ENCODE results near the gene RIN2.
"Not testable (repeated sequence)": the region's sequence is repeated elsewhere in the genome, so short reads cannot be mapped to it uniquely, and the experiment has no call there.

RIN2 gene

GRCh38 chr20:19794941-19795340 is 36.9 kb downstream of the RIN2 start:
- H3K9me3 ChIP-seq (ENCODE audit: control insufficient read depth, low read depth, low read length): no peaks in the 10 kb centered on the region
- H3K4me1 ChIP-seq (ENCODE audit: control insufficient read depth, low read depth, low read length): no peaks in the 10 kb centered on the region
- no peak overlapping the region for H3K27ac ChIP-seq (ENCODE audit: low read length)
- H3K27me3 ChIP-seq (ENCODE audit: control insufficient read depth, insufficient read depth, low read length): no peaks in the 10 kb centered on the region
- no peaks in the 10 kb centered on the region for H3K36me3 ChIP-seq (ENCODE audit: control insufficient read depth, low read depth, low read length)
- no peak overlapping the region for H3K4me3 ChIP-seq (ENCODE audit: low read length)
- H3K9ac ChIP-seq (ENCODE audit: low read length): no peak overlapping the region

DNA sequence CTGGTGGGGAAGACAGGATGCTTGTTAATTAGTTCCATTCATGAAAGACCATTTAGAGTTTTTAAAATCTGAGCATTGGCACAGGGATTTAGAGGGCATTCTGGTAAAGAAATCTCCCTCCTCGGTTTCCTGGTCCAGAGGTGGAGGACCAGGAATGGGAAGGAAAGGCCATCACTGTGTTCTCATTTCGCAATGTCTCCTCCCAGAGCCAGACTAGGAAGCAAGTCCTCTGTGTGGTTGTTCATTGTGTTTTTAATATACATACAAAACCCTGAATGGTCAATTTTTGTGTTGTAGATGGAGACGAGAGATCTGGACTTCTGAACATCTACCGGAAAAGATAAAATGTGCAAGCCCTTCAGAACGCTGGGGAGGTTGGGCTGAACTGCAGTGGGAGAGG is 41.3 kb downstream of the RIN2 start:
- no peaks in the 10 kb centered on the region for H3K27me3 ChIP-seq (ENCODE audit: control insufficient read depth, insufficient read depth, low read length)
- H3K27ac ChIP-seq (ENCODE audit: low read length): no peak overlapping the region
- no peaks in the 10 kb centered on the region for H3K4me1 ChIP-seq (ENCODE audit: control insufficient read depth, low read depth, low read length)
- H3K9me3 ChIP-seq (ENCODE audit: control insufficient read depth, low read depth, low read length): no peaks in the 10 kb centered on the region
- no peak overlapping the region for H3K4me3 ChIP-seq (ENCODE audit: low read length)
- no peak overlapping the region for H3K9ac ChIP-seq (ENCODE audit: low read length)
- H3K36me3 ChIP-seq (ENCODE audit: control insufficient read depth, low read depth, low read length): no peaks in the 10 kb centered on the region

- Histone ChIP-seq H3K4me1 (ENCODE audit: control insufficient read depth, low read depth, low read length) (no peaks in the 10 kb centered on the region), H3K4me3 (ENCODE audit: low read length) (no peak overlapping the region), H3K27me3 (ENCODE audit: control insufficient read depth, insufficient read depth, low read length) (no peaks in the 10 kb centered on the region), H3K27ac (ENCODE audit: low read length) (no peak overlapping the region), H3K9me3 (ENCODE audit: control insufficient read depth, low read depth, low read length) (no peaks in the 10 kb centered on the region), H3K36me3 (ENCODE audit: control insufficient read depth, low read depth, low read length) (no peaks in the 10 kb centered on the region), H3K9ac (ENCODE audit: low read length) (no peak overlapping the region)
Observed at GRCh38 chr20:19802099-19802491, 44.0 kb downstream of the RIN2 start.

DNA sequence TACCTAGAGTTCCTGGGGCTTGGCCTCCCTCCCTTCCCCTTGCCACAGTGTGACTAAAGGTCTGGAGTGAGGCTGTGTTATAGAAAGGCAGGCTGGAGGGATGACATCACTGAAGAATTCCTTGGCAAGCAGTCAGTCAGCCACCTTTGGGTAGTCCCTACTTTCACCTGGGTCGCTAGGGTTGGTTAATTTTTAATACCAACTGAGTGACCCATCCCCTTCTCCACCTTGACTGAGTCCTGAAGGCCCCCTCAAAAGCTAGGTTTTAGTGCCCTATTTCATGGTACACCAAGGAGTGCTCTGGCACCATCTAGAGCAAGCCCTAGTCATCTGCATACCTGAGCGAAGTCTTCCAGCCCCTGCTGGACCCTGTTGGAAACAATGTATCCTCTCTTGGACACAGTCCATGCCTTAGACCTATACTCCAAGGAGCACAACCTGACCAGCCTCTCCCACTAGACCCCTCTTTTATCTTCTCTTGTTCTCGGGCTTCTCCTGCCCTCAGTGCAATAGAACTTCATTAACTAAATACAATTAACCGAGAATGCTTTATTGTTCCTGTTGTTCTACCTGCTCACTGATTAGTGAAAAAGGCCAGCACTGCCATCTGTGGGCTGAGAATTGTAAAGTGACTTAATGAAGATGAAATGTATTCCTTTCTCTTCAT is 44.6 kb downstream of the RIN2 start:
- Histone ChIP-seq H3K4me3 (ENCODE audit: low read length) (no peak overlapping the region), H3K27ac (ENCODE audit: low read length) (no peak overlapping the region), H3K9me3 (ENCODE audit: control insufficient read depth, low read depth, low read length) (no peaks in the 10 kb centered on the region), H3K27me3 (ENCODE audit: control insufficient read depth, insufficient read depth, low read length) (no peaks in the 10 kb centered on the region), H3K4me1 (ENCODE audit: control insufficient read depth, low read depth, low read length) (no peaks in the 10 kb centered on the region), H3K9ac (ENCODE audit: low read length) (no peak overlapping the region), H3K36me3 (ENCODE audit: control insufficient read depth, low read depth, low read length) (no peaks in the 10 kb centered on the region)

DNA sequence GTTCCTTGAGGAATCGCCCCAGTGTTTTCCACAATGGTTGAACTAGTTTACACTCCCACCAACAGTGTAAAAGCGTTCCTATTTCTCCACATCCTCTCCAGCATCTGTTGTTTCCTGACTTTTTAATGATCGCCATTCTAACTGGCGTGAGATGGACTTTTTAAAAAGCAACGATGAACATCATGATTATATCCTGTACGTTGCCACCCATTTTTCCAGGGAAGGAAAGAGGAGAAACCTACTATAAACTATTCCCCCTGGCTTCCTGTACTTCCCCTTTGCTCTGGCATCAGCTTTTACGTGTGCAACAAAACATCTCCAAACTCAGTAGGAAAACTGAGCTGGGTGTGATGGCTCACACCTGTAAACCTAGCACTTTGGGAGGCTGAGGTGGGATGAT is 48.2 kb downstream of the RIN2 start:
- H3K36me3 ChIP-seq (ENCODE audit: control insufficient read depth, low read depth, low read length); H3K4me1 ChIP-seq (ENCODE audit: control insufficient read depth, low read depth, low read length); H3K27me3 ChIP-seq (ENCODE audit: control insufficient read depth, insufficient read depth, low read length); H3K4me3 ChIP-seq (ENCODE audit: low read length); H3K9ac ChIP-seq (ENCODE audit: low read length); H3K9me3 ChIP-seq (ENCODE audit: control insufficient read depth, low read depth, low read length); H3K27ac ChIP-seq (ENCODE audit: low read length): not testable (repeated sequence)

DNA sequence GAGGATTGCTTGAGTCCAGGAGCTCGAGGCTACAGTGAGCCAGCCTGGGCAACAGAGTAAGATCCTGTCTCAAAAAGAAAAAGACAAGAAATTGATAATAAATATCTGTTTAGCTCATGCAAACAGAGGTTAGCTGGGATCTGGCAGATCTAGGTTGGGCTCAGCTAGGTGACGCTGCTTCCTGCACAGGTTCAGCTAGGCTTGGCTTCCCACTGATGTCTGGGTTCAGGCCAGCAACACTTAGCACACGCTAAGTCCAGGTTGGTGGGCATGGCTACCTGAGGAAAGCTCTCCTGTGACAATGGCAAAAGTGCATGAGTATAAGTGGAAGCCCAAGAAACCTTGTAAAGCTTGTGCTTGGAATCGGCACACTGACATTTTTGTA is 48.7 kb downstream of the RIN2 start:
- H3K4me1 ChIP-seq (ENCODE audit: control insufficient read depth, low read depth, low read length): no peaks in the 10 kb centered on the region
- H3K9ac ChIP-seq (ENCODE audit: low read length): no peak overlapping the region
- no peaks in the 10 kb centered on the region for H3K36me3 ChIP-seq (ENCODE audit: control insufficient read depth, low read depth, low read length)
- H3K9me3 ChIP-seq (ENCODE audit: control insufficient read depth, low read depth, low read length): no peaks in the 10 kb centered on the region
- no peak overlapping the region for H3K27ac ChIP-seq (ENCODE audit: low read length)
- H3K4me3 ChIP-seq (ENCODE audit: low read length): no peak overlapping the region
- H3K27me3 ChIP-seq (ENCODE audit: control insufficient read depth, insufficient read depth, low read length): no peaks in the 10 kb centered on the region

GRCh38 chr20:19807191-19807945 is 49.3 kb downstream of the RIN2 start:
- Histone ChIP-seq H3K36me3 (ENCODE audit: control insufficient read depth, low read depth, low read length) (no peaks in the 10 kb centered on the region), H3K9me3 (ENCODE audit: control insufficient read depth, low read depth, low read length) (no peaks in the 10 kb centered on the region), H3K4me1 (ENCODE audit: control insufficient read depth, low read depth, low read length) (no peaks in the 10 kb centered on the region), H3K4me3 (ENCODE audit: low read length) (no peak overlapping the region), H3K9ac (ENCODE audit: low read length) (no peak overlapping the region), H3K27me3 (ENCODE audit: control insufficient read depth, insufficient read depth, low read length) (no peaks in the 10 kb centered on the region), H3K27ac (ENCODE audit: low read length) (no peak overlapping the region)
